22Rv1 (cell line): ENCODE measurements around the gene SPATA6.

Source experiments
- H3K27ac ChIP-seq: fragments of 450-650 bp; 2 replicates; pipeline ENCODE4 v1.5.1; 2017
- CTCF ChIP-seq: fragments of 450-650 bp; IDR thresholded peaks from 2 replicates; pipeline ENCODE4 v1.5.1; 2017; ENCODE audit warnings: mild to moderate bottlenecking
- ZFX ChIP-seq: fragments of 450-650 bp; IDR thresholded peaks from 2 replicates; pipeline ENCODE4 v1.6.1; 2017; ENCODE audit warnings: antibody characterized with exemption, borderline replicate concordance

SPATA6 gene

GRCh38 chr1:48266576-48266975 is 205.4 kb downstream of the SPATA6 start:
- TF ChIP-seq ZFX = no peak
- no peak for TF ChIP-seq CTCF
- no peak overlapping the region for H3K27ac ChIP-seq

- TF ChIP-seq ZFX (no peak), CTCF (no peak)
- no peak overlapping the region for H3K27ac ChIP-seq
Observed at GRCh38 chr1:48263041-48263440, 209.0 kb downstream of the SPATA6 start.

- TF ChIP-seq ZFX (no peak), CTCF (no peak)
- H3K27ac ChIP-seq = no peak overlapping the region
Observed at GRCh38 chr1:48261881-48262400, 210.1 kb downstream of the SPATA6 start.

GRCh38 chr1:48258106-48258505 is 213.9 kb downstream of the SPATA6 start:
- H3K27ac ChIP-seq = no peak overlapping the region
- TF ChIP-seq ZFX = no peak
- TF ChIP-seq CTCF = no peak

GRCh38 chr1:48254254-48254653 is 217.8 kb downstream of the SPATA6 start:
- no peak for TF ChIP-seq CTCF
- TF ChIP-seq ZFX = no peak
- H3K27ac ChIP-seq = no peak overlapping the region

GRCh38 chr1:48251821-48252220 is 220.2 kb downstream of the SPATA6 start:
- TF ChIP-seq CTCF (no peak), ZFX (no peak)
- H3K27ac ChIP-seq = peak overlapping the region; percentile 62

GRCh38 chr1:48251323-48251722 is 220.7 kb downstream of the SPATA6 start:
- TF ChIP-seq CTCF (no peak), ZFX (no peak)
- H3K27ac ChIP-seq = peak overlapping the region; percentile 62
